A673 (cell line): ENCODE measurements around the gene UMAD1. TPM values are rescaled to one million over a fixed set of nuclear protein-coding genes. Genes with fewer than 3 reads are reported as not detected.

Experiments used
- BruUV-seq: library from RNA; stranded (reverse); fragments of 400-500 nt; replicated peaks from 2 replicates; lab custom pipeline; 2021; lab: Mats Ljungman, UMichigan
- CTCF ChIA-PET: fragments of 300-600 bp; sonication (Branson Sonifier 250); formaldehyde crosslinking; loops from one replicate; lab custom pipeline; 2022; ENCODE audit warnings: antibody characterized with exemption; lab: Charles Lee
- POLR2A ChIA-PET: fragments of 300-600 bp; sonication (Branson Sonifier 250); formaldehyde crosslinking; loops from one replicate; lab custom pipeline; 2022; ENCODE audit warnings: antibody characterized with exemption; ENCODE audit not compliant: low non-redundant PET; lab: Charles Lee
- DNase-seq: peaks from one replicate; pipeline ENCODE4 v3.0.0-alpha.2; 2015; ENCODE audit warnings: low spot score
- H3K27ac ChIP-seq: fragments of 200-600 bp; sonication (generic); 2 replicates; pipeline ENCODE4 v1.5.1; 2016; ENCODE audit warnings: mixed run types, low read depth, mild to moderate bottlenecking, mixed read lengths, antibody characterized with exemption, low read length; ENCODE audit not compliant: poor library complexity, severe bottlenecking
- H3K27me3 ChIP-seq: fragments of 200-600 bp; sonication (generic); replicated peaks from 2 replicates; pipeline ENCODE4 v1.6.1; 2017; ENCODE audit warnings: mixed run types, low read depth, mild to moderate bottlenecking, mixed read lengths, antibody characterized with exemption, low read length; ENCODE audit not compliant: insufficient read depth, poor library complexity
- H3K36me3 ChIP-seq: fragments of 200-600 bp; sonication (generic); 2 replicates; pipeline ENCODE4 v1.6.1; 2016; ENCODE audit warnings: mixed run types, mild to moderate bottlenecking, mixed read lengths, antibody characterized with exemption, low read length; ENCODE audit not compliant: insufficient read depth, poor library complexity, severe bottlenecking
- H3K4me1 ChIP-seq: fragments of 200-600 bp; sonication (generic); 2 replicates; pipeline ENCODE4 v1.6.1; 2017; ENCODE audit warnings: mixed run types, mild to moderate bottlenecking, mixed read lengths, antibody characterized with exemption, low read length; ENCODE audit not compliant: insufficient read depth, poor library complexity, severe bottlenecking
- H3K4me3 ChIP-seq: fragments of 200-600 bp; sonication (generic); 2 replicates; pipeline ENCODE4 v1.5.1; 2016; ENCODE audit warnings: low read depth, mixed run types, mild to moderate bottlenecking, mixed read lengths, low read length; ENCODE audit not compliant: poor library complexity, severe bottlenecking
- H3K9me3 ChIP-seq: fragments of 200-600 bp; sonication (generic); 2 replicates; pipeline ENCODE4 v1.6.1; 2016; ENCODE audit warnings: mixed run types, low read depth, mild to moderate bottlenecking, mixed read lengths, antibody characterized with exemption, low read length; ENCODE audit not compliant: poor library complexity, severe bottlenecking
- EZH2 ChIP-seq: fragments of 200-600 bp; sonication (generic); IDR thresholded peaks from 2 replicates; pipeline ENCODE4 v1.6.1; 2017; ENCODE audit warnings: borderline replicate concordance, low read depth, mild to moderate bottlenecking, mixed read lengths, antibody characterized with exemption, low read length; ENCODE audit not compliant: poor library complexity, severe bottlenecking
- intact Hi-C: fragments of 100-400 bp; cut with micrococcal nuclease; formaldehyde crosslinking; loops from one replicate; pipeline ENCODE4 v1.10.0; 2022; ENCODE audit not compliant: unreplicated experiment
- total RNA-seq: library from RNA; stranded (reverse); gene quantifications from 2 replicates; pipeline ENCODE4 v1.2.3, GENCODE V29; 2021
- TF ChIP-seq, protein P1 (sequence below): fragments of 300-800, 200-600 bp; sonication (generic); conservative IDR thresholded peaks from 2 replicates; pipeline ENCODE4 v1.5.1; 2017; ENCODE audit warnings: low read depth, mild to moderate bottlenecking, antibody characterized with exemption, low read length, moderate library complexity, mixed read lengths

The UMAD1 gene
- total RNA-seq, 1 experiment from 2014 or later, result 13.5 TPM

- CTCF ChIA-PET, result interaction anchor here (0.5 kb wide), 1 partner anchor 541 kb away, joined by 6 read pairs; no protein-coding TSS in a partner anchor
- Histone ChIP-seq H3K4me1 (no peaks in the 10 kb centered on the region), H3K27me3 (no peaks in the 10 kb centered on the region), H3K4me3 (no peak overlapping the region), H3K27ac (no peak overlapping the region), H3K9me3 (no peaks in the 10 kb centered on the region), H3K36me3 (no peaks in the 10 kb centered on the region)
- BruUV-seq, result no TSS peak
- no peak for DNase-seq
- POLR2A ChIA-PET, result no interaction called here
- intact Hi-C loops, result loop anchor here (10.0 kb wide), 1 partner anchor 278 kb away; the partner anchor contains the start of gene GLCCI1
- TF ChIP-seq, protein P1, sequence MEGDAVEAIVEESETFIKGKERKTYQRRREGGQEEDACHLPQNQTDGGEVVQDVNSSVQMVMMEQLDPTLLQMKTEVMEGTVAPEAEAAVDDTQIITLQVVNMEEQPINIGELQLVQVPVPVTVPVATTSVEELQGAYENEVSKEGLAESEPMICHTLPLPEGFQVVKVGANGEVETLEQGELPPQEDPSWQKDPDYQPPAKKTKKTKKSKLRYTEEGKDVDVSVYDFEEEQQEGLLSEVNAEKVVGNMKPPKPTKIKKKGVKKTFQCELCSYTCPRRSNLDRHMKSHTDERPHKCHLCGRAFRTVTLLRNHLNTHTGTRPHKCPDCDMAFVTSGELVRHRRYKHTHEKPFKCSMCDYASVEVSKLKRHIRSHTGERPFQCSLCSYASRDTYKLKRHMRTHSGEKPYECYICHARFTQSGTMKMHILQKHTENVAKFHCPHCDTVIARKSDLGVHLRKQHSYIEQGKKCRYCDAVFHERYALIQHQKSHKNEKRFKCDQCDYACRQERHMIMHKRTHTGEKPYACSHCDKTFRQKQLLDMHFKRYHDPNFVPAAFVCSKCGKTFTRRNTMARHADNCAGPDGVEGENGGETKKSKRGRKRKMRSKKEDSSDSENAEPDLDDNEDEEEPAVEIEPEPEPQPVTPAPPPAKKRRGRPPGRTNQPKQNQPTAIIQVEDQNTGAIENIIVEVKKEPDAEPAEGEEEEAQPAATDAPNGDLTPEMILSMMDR, result no peak
- no peak for TF ChIP-seq EZH2
Measured at GRCh38 chr7:7686811-7687508, 46.4 kb downstream of the UMAD1 start.

GRCh38 chr7:7687800-7688199 lies 47.2 kb downstream of the UMAD1 start:
- BruUV-seq, result no TSS peak
- Histone ChIP-seq H3K27me3 (no peaks in the 10 kb centered on the region), H3K36me3 (no peaks in the 10 kb centered on the region), H3K4me1 (no peaks in the 10 kb centered on the region), H3K4me3 (no peak overlapping the region), H3K9me3 (no peaks in the 10 kb centered on the region), H3K27ac (no peak overlapping the region)
- intact Hi-C loops, result loop anchor here (10.0 kb wide), 1 partner anchor 277 kb away; the partner anchor contains the start of gene GLCCI1
- no peak for TF ChIP-seq EZH2
- TF ChIP-seq, protein P1, result no peak
- DNase-seq, result no peak
- ChIA-PET POLR2A (no interaction called here), CTCF (no interaction called here)

- intact Hi-C loops, result loop anchor here (10.0 kb wide), 1 partner anchor 276 kb away; the partner anchor contains the start of gene GLCCI1
- DNase-seq, result no peak
- CTCF ChIA-PET, result no interaction called here
- Histone ChIP-seq H3K9me3 (no peaks in the 10 kb centered on the region), H3K36me3 (no peaks in the 10 kb centered on the region), H3K4me3 (no peak overlapping the region), H3K4me1 (no peaks in the 10 kb centered on the region), H3K27ac (no peak overlapping the region), H3K27me3 (no peaks in the 10 kb centered on the region)
- no TSS peak for BruUV-seq
- POLR2A ChIA-PET, result no interaction called here
- TF ChIP-seq EZH2, result no peak
- TF ChIP-seq, protein P1, result no peak
Measured at GRCh38 chr7:7688310-7688709, 47.8 kb downstream of the UMAD1 start.
